HG03565 (cell line): ENCODE measurements around the gene LHX2.

ENCODE experiments used
- ATAC-seq: cut with Tn5 transposase; IDR thresholded peaks from one replicate; pipeline ENCODE4 v1.9.1; 2021; ENCODE audit warnings: mild to moderate bottlenecking, moderate library complexity; ENCODE audit not compliant: unreplicated experiment

The LHX2 gene

GRCh38 chr9:124029617-124030016 lies 18.0 kb downstream of the LHX2 start:
- ATAC-seq, result no peak

GRCh38 chr9:124030969-124031451 lies 19.4 kb downstream of the LHX2 start:
- ATAC-seq, result no peak

GRCh38 chr9:124032247-124032646 lies 20.7 kb downstream of the LHX2 start:
- ATAC-seq, result no peak

GRCh38 chr9:124033348-124033747 lies 21.8 kb downstream of the LHX2 start:
- ATAC-seq, result no peak

- no peak for ATAC-seq
These were observed 22.4 kb downstream of the LHX2 start for GRCh38 chr9:124033967-124034366.

- ATAC-seq, result no peak
These were observed 23.6 kb downstream of the LHX2 start for GRCh38 chr9:124035001-124035650.

- no peak for ATAC-seq
These were observed 25.0 kb downstream of the LHX2 start for GRCh38 chr9:124036578-124036977.

- ATAC-seq, result no peak
These were observed 26.2 kb downstream of the LHX2 start for GRCh38 chr9:124037790-124038189.

GRCh38 chr9:124038239-124038638 lies 26.7 kb downstream of the LHX2 start:
- ATAC-seq, result no peak

- ATAC-seq, result no peak
These were observed 27.4 kb downstream of the LHX2 start for GRCh38 chr9:124038790-124039633.

- no peak for ATAC-seq
These were observed 28.8 kb downstream of the LHX2 start for GRCh38 chr9:124040186-124040931.

- no peak for ATAC-seq
These were observed 29.6 kb downstream of the LHX2 start for GRCh38 chr9:124040935-124041816.

- ATAC-seq, result no peak
These were observed 30.2 kb downstream of the LHX2 start for GRCh38 chr9:124041817-124042116.

GRCh38 chr9:124042201-124042721 lies 30.7 kb downstream of the LHX2 start:
- no peak for ATAC-seq

- ATAC-seq, result no peak
These were observed 32.9 kb downstream of the LHX2 start for GRCh38 chr9:124044448-124044847.

- no peak for ATAC-seq
These were observed 33.7 kb downstream of the LHX2 start for GRCh38 chr9:124045076-124045829.

- no peak for ATAC-seq
These were observed 34.2 kb downstream of the LHX2 start for GRCh38 chr9:124045830-124046177.

GRCh38 chr9:124046189-124046588 lies 34.6 kb downstream of the LHX2 start:
- no peak for ATAC-seq

- ATAC-seq, result no peak
These were observed 35.7 kb downstream of the LHX2 start for GRCh38 chr9:124047251-124047672.

GRCh38 chr9:124050955-124051354 lies 39.4 kb downstream of the LHX2 start:
- no peak for ATAC-seq
